Lung (tissue), 12 donors: ENCODE measurements around the gene SLC17A7. TPM values are rescaled to one million over a fixed set of nuclear protein-coding genes. Genes with fewer than 3 reads are reported as not detected.

Experiments
- ATAC-seq: fragments of 200-7000 bp; cut with Tn5 transposase; one replicate; pipeline ENCODE4 v1.9.1; 2020; ENCODE audit warnings: moderate number of reproducible peaks; ENCODE audit not compliant: insufficient read depth, low FRiP score
- DNase-seq, 3 donors: peaks; one replicate each; pipeline ENCODE4 v3.0.0-alpha.2; 2013 to 2017
- H3K27ac ChIP-seq, 2 donors: one replicate each; pipeline ENCODE4 v1.5.1; 2013; ENCODE audit warnings: mild to moderate bottlenecking in 2 of 2, moderate library complexity in 2 of 2, control low read depth in 1 of 2, inconsistent platforms in 1 of 2, low read depth in 1 of 2, low read length in 1 of 2
- H3K27me3 ChIP-seq, 3 donors: one replicate each; pipeline ENCODE4 v1.5.1; 2013; ENCODE audit warnings: low read length in 2 of 3; ENCODE audit not compliant: control insufficient read depth in 3 of 3, insufficient read depth in 3 of 3
- H3K36me3 ChIP-seq, 4 donors: one replicate each; pipeline ENCODE4 v1.5.1; 2013; ENCODE audit warnings: low read length in 4 of 4, mild to moderate bottlenecking in 1 of 4, moderate library complexity in 1 of 4; ENCODE audit not compliant: control insufficient read depth in 4 of 4, insufficient read depth in 4 of 4
- H3K4me1 ChIP-seq, 5 donors: one replicate each; pipeline ENCODE4 v1.5.1; 2013; ENCODE audit warnings: low read length in 5 of 5, mild to moderate bottlenecking in 2 of 5, moderate library complexity in 1 of 5; ENCODE audit not compliant: control insufficient read depth in 5 of 5, insufficient read depth in 5 of 5
- H3K4me3 ChIP-seq: one replicate; pipeline ENCODE4 v1.5.1; 2013; ENCODE audit warnings: mild to moderate bottlenecking, control low read depth, moderate library complexity
- H3K9ac ChIP-seq, 2 donors: one replicate each; pipeline ENCODE4 v1.5.1; 2013; ENCODE audit warnings: low read length in 2 of 2, control low read depth in 1 of 2; ENCODE audit not compliant: insufficient read depth in 1 of 2
- H3K9me3 ChIP-seq, 4 donors: one replicate each; pipeline ENCODE4 v1.5.1; 2013; ENCODE audit warnings: low read length in 3 of 4, mild to moderate bottlenecking in 1 of 4, moderate library complexity in 1 of 4; ENCODE audit not compliant: control insufficient read depth in 4 of 4, insufficient read depth in 3 of 4
- CTCF ChIP-seq: IDR thresholded peaks from 2 replicates; pipeline ENCODE4 v1.5.1; 2012; ENCODE audit warnings: mild to moderate bottlenecking; ENCODE audit errors: control extremely low read depth, extremely low read depth
- WGBS, 2 donors: extraction: QIAGEN DNeasy Blood & Tissue Kit; methylation state at CpG; one replicate each; pipeline ENCODE4 v1.1.7; 2013; 5-methylcytosine and 5-hydroxymethylcytosine counted together
- polyA plus RNA-seq, 2 donors: library from polyadenylated mRNA; stranded (reverse); fragments of 200-250 nt; gene quantifications; one replicate each; pipeline ENCODE4 v1.2.1, GENCODE V29; 2013
- total RNA-seq, 2 donors: library from RNA; depleted of rRNA in 1 of 2; stranded (reverse); fragments of >200 nt in 1 of 2; gene quantifications; one replicate each; pipeline ENCODE4 v1.2.1, GENCODE V29; 2014 to 2021
- donor health status: control.
- donor health status: control.
- donor health status: Bipolar disorder and iron deficiency.
- donor health status: healthy.
- donor health status: DM: yes; HTN: yes; CAD: no.

The SLC17A7 gene
- total and polyA plus RNA-seq, 4 donors = 0.10 to 0.51 (median 0.30) TPM

GRCh38 chr19:49411681-49412326 is 29.5 kb downstream of the SLC17A7 start:
- Histone ChIP-seq H3K9ac (no peak overlapping the region), H3K4me1 (peaks cover 0 to 8% (median 0%) of the 10 kb centered on the region in 5 donors), H3K4me3 (no peak overlapping the region), H3K9me3 (no peaks in the 10 kb centered on the region), H3K27me3 (peaks cover 0 to 1% (median 0%) of the 10 kb centered on the region in 3 donors), H3K27ac (no peak overlapping the region), H3K36me3 (no peaks in the 10 kb centered on the region)
- TF ChIP-seq CTCF = no peak
- DNase-seq = no peak
- WGBS, 2 donors = 78 to 85% methylated on average over 3 of the region's 3 CpGs
- ATAC-seq = no peak

GRCh38 chr19:49409441-49410029 is 31.8 kb downstream of the SLC17A7 start:
- no peak overlapping the region for H3K27ac ChIP-seq
- ATAC-seq = no peak
- no peak overlapping the region for H3K9ac ChIP-seq
- DNase-seq = no peak
- peaks cover 0 to 8% (median 0%) of the 10 kb centered on the region in 5 donors for H3K4me1 ChIP-seq
- no peak overlapping the region for H3K4me3 ChIP-seq
- H3K27me3 ChIP-seq = no peaks in the 10 kb centered on the region
- H3K9me3 ChIP-seq = no peaks in the 10 kb centered on the region
- 62 to 67% methylated on average over 5 of the region's 5 CpGs for WGBS, 2 donors
- no peak for TF ChIP-seq CTCF
- no peaks in the 10 kb centered on the region for H3K36me3 ChIP-seq

GRCh38 chr19:49408816-49409440 is 32.4 kb downstream of the SLC17A7 start:
- 73 to 75% methylated on average over 8 of the region's 8 CpGs for WGBS, 2 donors
- no peak for ATAC-seq

More at GRCh38 chr19:49408816-49409440, 32.4 kb downstream of the SLC17A7 start:
- DNase-seq = no peak
- Histone ChIP-seq H3K27me3 (no peaks in the 10 kb centered on the region), H3K4me1 (peaks cover 0 to 8% (median 0%) of the 10 kb centered on the region in 5 donors), H3K27ac (no peak overlapping the region), H3K36me3 (no peaks in the 10 kb centered on the region), H3K9ac (no peak overlapping the region), H3K9me3 (no peaks in the 10 kb centered on the region), H3K4me3 (no peak overlapping the region)
- no peak for TF ChIP-seq CTCF
